GM12864 (cell line): ENCODE measurements around the gene C7orf33.

Source experiments
- DNase-seq: peaks from one replicate; pipeline ENCODE4 v3.0.0-alpha.2; 2011; ENCODE audit warnings: low read depth
- H3K4me3 ChIP-seq: 2 replicates; pipeline ENCODE4 v1.5.1; 2011; ENCODE audit warnings: mild to moderate bottlenecking, low read depth, low read length, control low read depth
- TF ChIP-seq, protein P1 (sequence below): IDR thresholded peaks from 2 replicates; pipeline ENCODE4 v1.5.1; 2011; ENCODE audit warnings: low read depth, mild to moderate bottlenecking, moderate library complexity, low read length, control low read depth, inconsistent platforms; ENCODE audit errors: missing control alignments

The C7orf33 gene

DNA sequence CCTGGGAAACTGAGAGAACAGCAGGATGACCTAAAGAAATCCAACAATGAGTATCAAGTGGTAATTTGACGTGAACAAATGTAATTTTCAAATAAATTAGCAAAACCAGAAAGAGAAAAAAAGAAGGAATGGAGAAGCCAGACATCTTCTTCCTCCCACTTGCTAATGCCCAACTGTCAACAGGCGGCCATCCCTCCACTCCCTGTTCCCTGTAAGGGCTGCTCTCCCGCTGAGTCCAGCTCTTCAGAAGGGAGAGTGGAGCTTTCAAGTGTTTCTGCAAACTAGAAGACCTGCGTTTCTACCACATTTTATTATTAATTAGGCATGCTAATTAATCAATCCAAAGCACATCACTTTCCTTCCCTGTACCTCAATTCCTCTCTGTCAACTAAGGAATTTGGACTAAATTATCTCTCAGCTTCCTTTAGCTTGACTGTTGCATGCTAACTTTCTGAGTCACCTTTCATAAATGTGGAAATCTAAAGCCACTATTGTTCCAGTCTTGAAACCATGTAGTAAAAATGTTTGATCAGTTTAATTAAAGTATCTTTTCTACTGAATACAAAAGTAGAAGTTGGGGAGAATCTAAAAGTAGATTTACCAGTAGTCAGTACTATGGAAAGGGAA is 59.8 kb downstream of the C7orf33 start:
- DNase-seq: no peak
- TF ChIP-seq, protein P1, sequence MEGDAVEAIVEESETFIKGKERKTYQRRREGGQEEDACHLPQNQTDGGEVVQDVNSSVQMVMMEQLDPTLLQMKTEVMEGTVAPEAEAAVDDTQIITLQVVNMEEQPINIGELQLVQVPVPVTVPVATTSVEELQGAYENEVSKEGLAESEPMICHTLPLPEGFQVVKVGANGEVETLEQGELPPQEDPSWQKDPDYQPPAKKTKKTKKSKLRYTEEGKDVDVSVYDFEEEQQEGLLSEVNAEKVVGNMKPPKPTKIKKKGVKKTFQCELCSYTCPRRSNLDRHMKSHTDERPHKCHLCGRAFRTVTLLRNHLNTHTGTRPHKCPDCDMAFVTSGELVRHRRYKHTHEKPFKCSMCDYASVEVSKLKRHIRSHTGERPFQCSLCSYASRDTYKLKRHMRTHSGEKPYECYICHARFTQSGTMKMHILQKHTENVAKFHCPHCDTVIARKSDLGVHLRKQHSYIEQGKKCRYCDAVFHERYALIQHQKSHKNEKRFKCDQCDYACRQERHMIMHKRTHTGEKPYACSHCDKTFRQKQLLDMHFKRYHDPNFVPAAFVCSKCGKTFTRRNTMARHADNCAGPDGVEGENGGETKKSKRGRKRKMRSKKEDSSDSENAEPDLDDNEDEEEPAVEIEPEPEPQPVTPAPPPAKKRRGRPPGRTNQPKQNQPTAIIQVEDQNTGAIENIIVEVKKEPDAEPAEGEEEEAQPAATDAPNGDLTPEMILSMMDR: no peak
- H3K4me3 ChIP-seq: no peak overlapping the region

DNA sequence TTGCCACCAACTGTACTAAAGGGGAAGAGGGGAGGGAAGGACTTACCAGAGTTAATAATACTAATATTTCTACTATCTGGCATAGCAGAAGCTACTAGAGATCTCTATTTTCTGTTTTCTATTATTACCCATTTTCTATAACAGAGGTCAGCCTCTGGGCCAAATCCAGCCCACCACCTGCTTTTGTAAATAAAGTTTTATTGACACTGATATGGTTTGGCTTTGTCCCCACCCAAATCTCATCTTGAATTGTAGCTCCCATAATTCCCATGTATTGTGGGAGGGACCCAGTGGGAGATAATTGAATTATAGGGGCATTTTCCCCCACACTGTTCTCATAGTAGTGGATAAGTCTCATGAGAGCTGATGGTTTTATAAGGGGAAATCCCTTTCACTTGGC is 62.2 kb downstream of the C7orf33 start:
- no peak for DNase-seq
- no peak overlapping the region for H3K4me3 ChIP-seq
- TF ChIP-seq, protein P1: no peak

DNA sequence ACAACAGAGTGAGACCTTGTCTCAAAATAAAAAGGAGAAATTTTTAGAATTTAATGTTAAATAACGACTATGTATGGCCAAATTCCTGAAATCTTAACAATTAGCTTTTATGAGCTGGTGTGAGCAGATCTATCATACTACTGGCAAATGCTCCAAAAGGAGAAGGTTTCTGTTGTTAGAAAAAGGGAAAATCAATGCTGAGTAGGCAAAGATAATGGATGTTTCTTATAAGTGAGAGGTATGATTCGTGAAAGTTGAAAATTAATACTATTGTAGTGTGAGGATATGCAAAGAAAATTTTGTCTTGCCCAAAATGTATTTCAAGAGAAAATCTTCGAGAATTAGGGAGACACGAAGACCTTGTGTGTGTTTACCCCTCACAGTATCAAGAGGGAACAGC is 67.4 kb downstream of the C7orf33 start:
- H3K4me3 ChIP-seq: no peak overlapping the region
- DNase-seq: no peak
- TF ChIP-seq, protein P1: no peak

- no peak for DNase-seq
- TF ChIP-seq, protein P1: no peak
- H3K4me3 ChIP-seq: no peak overlapping the region
These were observed 70.9 kb downstream of the C7orf33 start for GRCh38 chr7:148661471-148661870.

- no peak for DNase-seq
- TF ChIP-seq, protein P1: no peak
- H3K4me3 ChIP-seq: no peak overlapping the region
These were observed 72.1 kb downstream of the C7orf33 start for GRCh38 chr7:148662646-148663045.

DNA sequence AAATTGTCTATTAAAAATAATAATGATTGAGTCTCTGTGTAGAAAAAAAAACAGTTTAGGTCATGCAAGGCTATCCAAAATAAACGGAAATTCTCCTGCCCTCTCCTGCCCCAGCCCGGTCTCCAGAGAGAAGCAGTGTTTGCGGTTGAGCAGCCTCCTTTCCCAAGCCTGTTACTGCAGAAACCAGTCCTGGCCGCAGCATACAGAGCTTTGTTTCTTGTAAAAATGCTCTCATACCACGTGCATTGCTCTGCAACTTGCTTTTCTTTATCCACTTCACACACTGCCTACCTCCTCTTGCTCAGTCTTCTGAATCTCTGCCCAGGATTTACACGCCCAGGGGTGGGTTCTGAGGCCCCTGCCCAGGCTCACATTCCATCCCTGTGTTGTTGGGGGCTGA is 73.8 kb downstream of the C7orf33 start:
- TF ChIP-seq, protein P1: no peak
- DNase-seq: no peak
- no peak overlapping the region for H3K4me3 ChIP-seq

GRCh38 chr7:148665221-148665620 is 74.7 kb downstream of the C7orf33 start:
- TF ChIP-seq, protein P1: no peak
- no peak overlapping the region for H3K4me3 ChIP-seq
- no peak for DNase-seq
